GM12878 (cell line): Measurements from ENCODE around the gene PTPRN2.

Source experiments
- BHLHE40 ChIP-seq, 2 experiments: fragments of 450-650 bp in 1 of 2; IDR thresholded peaks; 2 replicates each; pipeline ENCODE4 v1.6.1; 2011 to 2017; ENCODE audit warnings: low read depth in 2 of 2, borderline replicate concordance in 1 of 2, improper control_type of control experiment in 1 of 2, low read length in 1 of 2, mild to moderate bottlenecking in 1 of 2
- MXI1 ChIP-seq: fragments of 150-350 bp; IDR thresholded peaks from 2 replicates; pipeline ENCODE4 v1.6.1; 2011; ENCODE audit warnings: low read depth, mild to moderate bottlenecking, inconsistent platforms, low read length, improper control_type of control experiment
- POLR2A ChIP-seq: IDR thresholded peaks from 2 replicates; pipeline ENCODE4 v1.6.1; 2011; ENCODE audit warnings: low read depth, mild to moderate bottlenecking, low read length
- RFX5 ChIP-seq: IDR thresholded peaks from 2 replicates; pipeline ENCODE4 v1.6.1; 2011; ENCODE audit warnings: low read depth, low read length, improper control_type of control experiment
- TAF1 ChIP-seq: IDR thresholded peaks from 2 replicates; pipeline ENCODE4 v1.6.1; 2011; ENCODE audit warnings: mild to moderate bottlenecking, low read depth, low read length, borderline replicate concordance
- ZNF217 ChIP-seq: fragments of 450-650 bp; IDR thresholded peaks from 2 replicates; pipeline ENCODE4 v1.6.1; 2017; ENCODE audit warnings: antibody characterized with exemption, mild to moderate bottlenecking
- ZSCAN29 ChIP-seq: fragments of 450-650 bp; IDR thresholded peaks from 2 replicates; pipeline ENCODE4 v1.6.1; 2017; ENCODE audit warnings: mild to moderate bottlenecking, moderate library complexity
- TF ChIP-seq, protein P1 (sequence below): IDR thresholded peaks from 2 replicates; pipeline ENCODE4 v1.6.1; 2011; ENCODE audit warnings: borderline replicate concordance, low read depth, mild to moderate bottlenecking, moderate library complexity, low read length; ENCODE audit not compliant: insufficient read depth, poor library complexity, severe bottlenecking

DNA sequence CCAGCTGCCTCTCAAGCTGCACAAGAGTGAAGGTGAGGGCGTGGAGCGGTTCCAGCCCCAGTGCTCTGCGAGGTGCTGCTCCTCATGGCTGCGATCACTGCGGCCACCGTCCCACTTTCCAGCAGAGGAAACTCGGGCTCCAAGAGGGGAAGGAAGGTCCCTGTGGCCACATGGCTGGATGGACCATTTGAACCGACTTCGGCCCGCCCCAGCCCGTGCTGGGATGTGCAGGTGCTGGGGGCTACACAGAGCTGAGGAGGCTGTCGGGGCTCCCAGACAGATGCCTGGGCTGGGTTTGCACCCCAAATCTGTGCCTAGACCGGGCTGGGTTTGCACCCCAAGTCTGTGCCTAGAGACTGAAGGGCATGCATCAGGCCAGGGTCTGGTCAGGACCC lies 1064.3 kb downstream of the PTPRN2 start:
- TF ChIP-seq ZNF217 (no peak), POLR2A (no peak), BHLHE40 (IDR thresholded peaks at IDR 0.05; ENCODE audit: borderline replicate concordance in 1 of 2, low read depth in 2 of 2, low read length in 1 of 2) (no peak), ZSCAN29 (no peak), TAF1 (no peak), MXI1 (no peak), RFX5 (no peak)
- TF ChIP-seq, protein P1, sequence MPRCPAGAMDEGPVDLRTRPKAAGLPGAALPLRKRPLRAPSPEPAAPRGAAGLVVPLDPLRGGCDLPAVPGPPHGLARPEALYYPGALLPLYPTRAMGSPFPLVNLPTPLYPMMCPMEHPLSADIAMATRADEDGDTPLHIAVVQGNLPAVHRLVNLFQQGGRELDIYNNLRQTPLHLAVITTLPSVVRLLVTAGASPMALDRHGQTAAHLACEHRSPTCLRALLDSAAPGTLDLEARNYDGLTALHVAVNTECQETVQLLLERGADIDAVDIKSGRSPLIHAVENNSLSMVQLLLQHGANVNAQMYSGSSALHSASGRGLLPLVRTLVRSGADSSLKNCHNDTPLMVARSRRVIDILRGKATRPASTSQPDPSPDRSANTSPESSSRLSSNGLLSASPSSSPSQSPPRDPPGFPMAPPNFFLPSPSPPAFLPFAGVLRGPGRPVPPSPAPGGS = no peak
